Thoracic aorta (tissue), 2 donors: Measurements from ENCODE around the gene PTK7. TPM values are rescaled to one million over a fixed set of nuclear protein-coding genes. Genes with fewer than 3 reads are reported as not detected.

Experiments used
- ATAC-seq: fragments of 150-250 bp; one replicate; pipeline ENCODE4 v1.8.0; 2017; ENCODE audit warnings: low read depth; ENCODE audit not compliant: insufficient number of reproducible peaks, low FRiP score
- DNase-seq: peaks from one replicate; pipeline ENCODE4 v3.0.0-alpha.2; 2020; ENCODE audit warnings: low spot score
- H3K27ac ChIP-seq, 2 donors: fragments of 200-600 bp; sonication (generic); 1 replicate in 1 of 2; 2 replicates in 1 of 2; pipeline ENCODE4 v1.5.1; 2016; ENCODE audit warnings: mild to moderate bottlenecking in 2 of 2, moderate library complexity in 2 of 2
- H3K27me3 ChIP-seq: fragments of 200-600 bp; sonication (generic); replicated peaks from 2 replicates; pipeline ENCODE4 v1.6.0; 2016; ENCODE audit warnings: mild to moderate bottlenecking; ENCODE audit not compliant: insufficient read depth
- H3K36me3 ChIP-seq: fragments of 200-600 bp; sonication (generic); one replicate; pipeline ENCODE4 v1.5.1; 2016
- H3K4me1 ChIP-seq, 2 donors: fragments of 200-600 bp; sonication (generic); 1 replicate in 1 of 2; 2 replicates in 1 of 2; pipeline versions ENCODE4 v1.5.1 to v1.6.0; 2016; ENCODE audit warnings: low read depth in 2 of 2, mild to moderate bottlenecking in 1 of 2; ENCODE audit not compliant: control insufficient read depth in 1 of 2
- H3K4me3 ChIP-seq: fragments of 200-600 bp; sonication (generic); 2 replicates; pipeline ENCODE4 v1.5.1; 2016; ENCODE audit warnings: mild to moderate bottlenecking
- H3K9me3 ChIP-seq: fragments of 200-600 bp; sonication (generic); 2 replicates; pipeline ENCODE4 v1.5.1; 2016
- total RNA-seq, 2 donors: library from RNA; depleted of rRNA; stranded (reverse); fragments of >200 nt; gene quantifications; one replicate each; pipeline versions ENCODE4 v1.1.0 to v1.2.3, GENCODE V29; 2016
- TF ChIP-seq, protein P1 (sequence below): fragments of 200-600 bp; sonication (generic); IDR thresholded peaks from one replicate; pipeline ENCODE4 v1.5.1; 2019; ENCODE audit warnings: antibody characterized with exemption

The PTK7 gene
- total RNA-seq, 2 donors from 2014 or later, result 4.5 to 6.8 TPM

DNA sequence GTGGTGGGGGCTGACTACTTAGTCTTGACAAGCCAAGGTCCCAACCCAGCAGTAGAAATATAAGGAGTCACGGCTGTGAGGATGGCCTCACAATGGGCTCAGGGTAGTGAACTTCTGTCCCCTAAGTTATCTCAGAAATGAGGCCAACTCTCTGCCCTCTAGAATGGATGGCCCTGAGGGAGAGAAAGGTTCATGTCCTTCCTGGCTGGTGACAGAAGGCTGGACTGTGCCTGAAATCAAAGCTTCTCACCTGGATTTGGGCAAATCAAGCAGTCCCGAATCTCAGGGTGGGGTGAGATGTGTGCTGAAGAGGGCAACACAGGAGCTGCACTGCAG lies 42.0 kb upstream of the PTK7 start:
- Histone ChIP-seq H3K9me3 (no peaks in the 10 kb centered on the region), H3K27ac (no peak overlapping the region), H3K4me3 (no peak overlapping the region), H3K36me3 (peaks cover 41% of the 10 kb centered on the region), H3K27me3 (no peaks in the 10 kb centered on the region), H3K4me1 (no peaks in the 10 kb centered on the region)
- TF ChIP-seq, protein P1, sequence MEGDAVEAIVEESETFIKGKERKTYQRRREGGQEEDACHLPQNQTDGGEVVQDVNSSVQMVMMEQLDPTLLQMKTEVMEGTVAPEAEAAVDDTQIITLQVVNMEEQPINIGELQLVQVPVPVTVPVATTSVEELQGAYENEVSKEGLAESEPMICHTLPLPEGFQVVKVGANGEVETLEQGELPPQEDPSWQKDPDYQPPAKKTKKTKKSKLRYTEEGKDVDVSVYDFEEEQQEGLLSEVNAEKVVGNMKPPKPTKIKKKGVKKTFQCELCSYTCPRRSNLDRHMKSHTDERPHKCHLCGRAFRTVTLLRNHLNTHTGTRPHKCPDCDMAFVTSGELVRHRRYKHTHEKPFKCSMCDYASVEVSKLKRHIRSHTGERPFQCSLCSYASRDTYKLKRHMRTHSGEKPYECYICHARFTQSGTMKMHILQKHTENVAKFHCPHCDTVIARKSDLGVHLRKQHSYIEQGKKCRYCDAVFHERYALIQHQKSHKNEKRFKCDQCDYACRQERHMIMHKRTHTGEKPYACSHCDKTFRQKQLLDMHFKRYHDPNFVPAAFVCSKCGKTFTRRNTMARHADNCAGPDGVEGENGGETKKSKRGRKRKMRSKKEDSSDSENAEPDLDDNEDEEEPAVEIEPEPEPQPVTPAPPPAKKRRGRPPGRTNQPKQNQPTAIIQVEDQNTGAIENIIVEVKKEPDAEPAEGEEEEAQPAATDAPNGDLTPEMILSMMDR, result no peak
- ATAC-seq (no peak), DNase-seq (no peak)

DNA sequence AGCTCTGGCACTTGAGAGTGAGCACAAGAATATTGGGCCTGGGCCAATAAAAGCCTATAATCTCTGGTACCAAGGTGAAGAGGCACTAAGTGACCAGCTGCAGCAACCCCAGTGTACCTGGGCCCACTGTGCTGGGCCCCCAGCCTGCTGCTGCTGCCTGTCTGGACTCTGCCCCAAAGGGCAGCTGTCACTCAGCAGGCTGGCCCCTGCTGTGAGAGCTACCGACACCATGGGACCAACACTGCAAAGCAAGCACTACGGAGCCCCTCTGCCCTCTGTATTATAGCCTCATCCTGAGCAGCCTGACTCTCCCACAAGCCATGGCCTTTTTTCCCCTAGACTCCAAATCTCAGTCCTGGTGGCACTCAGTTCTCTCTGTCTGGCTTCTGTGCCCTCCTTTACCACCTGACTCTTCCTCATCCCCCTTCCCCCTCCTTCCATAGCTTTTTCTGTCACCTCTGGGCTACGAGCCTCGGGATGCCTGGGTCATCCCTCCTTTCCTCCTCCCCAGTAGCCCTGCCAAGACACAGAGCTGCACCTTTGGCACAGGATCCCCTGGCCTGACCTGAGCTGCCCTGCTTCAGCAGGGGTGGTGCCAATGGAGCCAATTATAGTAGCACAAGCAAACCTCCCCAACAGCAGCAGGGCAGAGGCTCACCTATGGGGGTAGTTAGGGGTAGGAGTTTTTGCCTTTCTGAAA lies 40.5 kb upstream of the PTK7 start:
- H3K4me3 ChIP-seq, result no peak overlapping the region
- no peaks in the 10 kb centered on the region for H3K27me3 ChIP-seq
- TF ChIP-seq, protein P1, result no peak
- peaks cover 31% of the 10 kb centered on the region for H3K36me3 ChIP-seq
- ATAC-seq (no peak), DNase-seq (no peak)
- H3K4me1 ChIP-seq, result no peaks in the 10 kb centered on the region
- H3K9me3 ChIP-seq, result no peaks in the 10 kb centered on the region
- H3K27ac ChIP-seq, result no peak overlapping the region

DNA sequence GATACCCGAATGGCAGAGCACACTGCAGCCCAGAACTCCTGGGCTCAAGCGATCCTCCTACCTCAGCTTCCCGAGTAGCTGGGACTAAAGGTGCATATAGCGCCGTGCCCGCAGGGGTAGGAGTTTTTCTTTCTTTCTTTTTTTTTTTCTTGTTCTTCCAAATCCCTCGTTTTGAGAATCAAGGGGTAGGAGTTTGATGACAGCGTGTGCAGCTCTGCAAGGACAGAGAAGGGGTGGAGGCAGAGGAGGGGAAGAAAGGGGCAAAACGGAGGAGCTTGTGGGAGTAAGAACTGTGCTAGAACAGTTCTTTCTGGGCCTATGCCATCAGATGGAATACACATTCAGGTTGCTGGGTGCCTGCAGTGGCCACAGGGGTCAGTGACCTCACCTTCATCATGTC lies 39.4 kb upstream of the PTK7 start:
- TF ChIP-seq, protein P1, result no peak
- no peak for DNase-seq
- no peaks in the 10 kb centered on the region for H3K9me3 ChIP-seq
- H3K36me3 ChIP-seq, result peaks cover 31% of the 10 kb centered on the region
- no peak overlapping the region for H3K4me3 ChIP-seq
- H3K4me1 ChIP-seq, result no peaks in the 10 kb centered on the region
- ATAC-seq, result no peak
- H3K27me3 ChIP-seq, result no peaks in the 10 kb centered on the region
- no peak overlapping the region for H3K27ac ChIP-seq

DNA sequence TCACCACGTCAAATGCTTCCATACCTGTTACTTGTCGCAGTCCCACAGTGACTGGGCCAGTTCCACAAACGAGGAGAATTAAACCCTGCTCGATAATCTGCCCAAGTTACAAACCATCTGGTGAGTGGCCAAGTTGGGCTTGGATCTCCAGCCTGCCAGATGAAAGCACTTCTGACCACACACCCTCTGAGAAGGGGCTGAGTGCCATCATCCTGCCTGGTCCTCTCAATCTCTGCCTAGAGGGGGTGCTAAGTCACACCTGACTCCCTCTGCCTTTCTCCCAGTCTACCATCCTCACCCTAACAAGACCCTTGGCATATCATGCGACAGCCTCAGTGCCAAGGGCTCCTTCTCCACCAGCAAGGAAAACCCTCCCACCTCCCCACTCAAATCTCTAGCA lies 38.9 kb upstream of the PTK7 start:
- no peak for ATAC-seq
- H3K4me1 ChIP-seq, result no peaks in the 10 kb centered on the region
- DNase-seq, result no peak
- TF ChIP-seq, protein P1, result no peak
- no peak overlapping the region for H3K27ac ChIP-seq
- no peaks in the 10 kb centered on the region for H3K27me3 ChIP-seq
- no peak overlapping the region for H3K4me3 ChIP-seq
- no peaks in the 10 kb centered on the region for H3K9me3 ChIP-seq
- peaks cover 31% of the 10 kb centered on the region for H3K36me3 ChIP-seq

DNA sequence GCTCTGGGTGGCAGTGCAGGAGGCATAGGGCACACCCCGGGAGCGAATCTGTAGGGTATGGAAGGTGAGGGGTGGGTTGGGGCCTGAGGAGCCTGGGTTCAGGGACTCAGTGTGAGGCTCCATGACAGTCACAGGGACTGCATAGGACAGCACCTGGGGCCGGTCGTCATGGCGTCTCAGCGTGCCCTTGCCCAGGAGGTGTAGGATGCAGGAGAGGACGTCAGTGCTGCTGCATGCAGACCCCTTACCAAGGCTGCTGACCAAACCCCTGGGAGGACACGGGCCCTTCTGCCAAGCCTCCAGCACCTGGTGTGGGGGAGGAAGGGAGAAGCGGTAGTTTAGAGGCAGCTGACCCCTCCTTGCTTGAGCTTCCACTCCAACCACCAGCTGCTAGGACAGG lies 38.4 kb upstream of the PTK7 start:
- ATAC-seq (no peak), DNase-seq (no peak)
- Histone ChIP-seq H3K4me3 (no peak overlapping the region), H3K4me1 (no peaks in the 10 kb centered on the region), H3K27me3 (no peaks in the 10 kb centered on the region), H3K27ac (no peak overlapping the region), H3K36me3 (peaks cover 35% of the 10 kb centered on the region), H3K9me3 (no peaks in the 10 kb centered on the region)
- TF ChIP-seq, protein P1, result no peak
